Measurements from ENCODE around the gene TRIM29.

The TRIM29 gene

DNA sequence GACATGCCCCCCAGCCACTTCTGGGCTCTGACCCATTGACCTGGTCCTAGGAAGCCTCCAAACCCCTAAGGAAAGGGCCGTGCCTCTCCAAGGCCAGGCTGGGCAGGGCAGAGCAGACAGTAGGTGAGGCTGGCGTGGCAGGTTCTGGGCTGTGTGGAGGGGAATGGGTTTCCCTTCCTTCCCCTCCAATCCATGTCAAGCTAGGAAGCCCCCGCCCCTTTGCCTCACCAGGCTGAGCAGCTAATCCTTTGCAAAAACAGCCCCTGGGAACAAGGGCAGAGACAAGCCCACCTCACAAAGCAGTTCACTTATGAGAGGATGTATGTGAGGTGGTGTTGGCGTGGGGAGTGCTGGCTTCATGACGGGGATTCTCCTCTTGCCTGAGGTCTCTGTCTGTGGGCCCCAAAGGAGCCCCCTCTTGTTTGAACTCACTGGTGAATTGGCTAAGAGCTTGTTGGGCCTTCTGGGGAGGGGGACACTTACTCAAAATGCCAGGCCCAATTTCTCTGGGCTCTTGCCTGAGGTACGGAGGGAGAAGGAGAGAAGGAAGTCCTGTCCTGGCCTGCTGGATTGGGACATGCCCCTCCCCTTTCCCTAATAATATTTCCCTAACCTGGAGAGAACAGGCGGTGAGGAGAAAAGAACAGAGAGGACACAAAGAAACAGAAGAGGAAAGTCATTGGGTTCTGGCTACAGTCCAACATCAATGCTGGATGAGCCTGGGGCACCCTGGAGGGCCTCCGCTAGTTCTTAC lies 1.6 kb upstream of the TRIM29 start:
- no peak for TF ChIP-seq YY1 (IDR thresholded peaks at IDR 0.05; ENCODE audit: low read depth)

DNA sequence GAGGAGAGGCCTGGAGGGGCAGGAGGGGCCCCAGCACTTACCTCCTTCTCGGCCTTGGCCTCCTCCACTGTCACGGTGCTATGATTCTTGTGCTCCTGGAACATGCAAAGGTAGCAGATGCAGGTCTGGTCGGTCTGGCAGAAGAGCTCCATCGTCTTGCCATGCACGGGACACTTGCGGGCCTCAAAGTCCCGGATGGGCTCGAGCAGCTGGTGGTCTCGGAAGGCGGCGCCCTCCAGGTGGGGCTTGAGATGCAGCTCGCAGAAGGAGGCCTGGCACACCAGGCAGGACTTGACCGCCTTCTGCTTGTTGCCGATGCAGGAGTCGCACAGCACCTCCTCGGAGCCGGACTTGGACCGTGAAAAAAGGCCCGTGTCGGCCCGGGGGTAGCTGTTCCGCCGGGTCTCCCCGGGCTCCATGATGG lies 714 bp downstream of the TRIM29 start:
- no peak for TF ChIP-seq TAF1 (IDR thresholded peaks at IDR 0.05; ENCODE audit: low read depth)
- TF ChIP-seq NFIC (IDR thresholded peaks at IDR 0.05), result no peak
- no peak for TF ChIP-seq CEBPB (IDR thresholded peaks at IDR 0.05)
- TF ChIP-seq TEAD4 (IDR thresholded peaks at IDR 0.05), result no peak
- no peak for TF ChIP-seq RAD21 (IDR thresholded peaks at IDR 0.05; ENCODE audit: low read depth)
- no peak for TF ChIP-seq EP300 (IDR thresholded peaks at IDR 0.05; ENCODE audit: borderline replicate concordance)
- TF ChIP-seq YY1 (IDR thresholded peaks at IDR 0.05; ENCODE audit: low read depth), result no peak
- no peak for TF ChIP-seq ZBTB7A (IDR thresholded peaks at IDR 0.05; ENCODE audit: low read depth)

DNA sequence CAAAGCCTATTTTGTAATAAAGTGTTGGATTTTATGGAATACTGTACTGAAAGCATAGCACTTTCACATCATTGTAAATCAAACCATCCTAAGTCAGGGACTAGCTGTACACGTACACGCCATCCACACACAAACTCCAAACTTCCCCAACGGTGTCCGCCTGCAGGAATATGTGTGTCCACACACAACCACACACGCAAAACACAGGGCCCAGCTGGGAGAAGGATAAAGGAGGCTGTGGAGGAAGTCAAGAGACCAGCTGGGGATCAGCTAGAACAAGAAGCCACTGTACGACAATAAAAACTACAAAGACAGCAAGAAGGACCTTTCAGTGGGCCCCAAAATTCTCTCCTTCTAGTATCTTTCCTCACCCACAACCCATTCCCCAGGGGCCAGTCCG lies 1.6 kb downstream of the TRIM29 start:
- TF ChIP-seq TCF12 (IDR thresholded peaks at IDR 0.05; ENCODE audit: low read depth), result no peak
- TF ChIP-seq RAD21 (IDR thresholded peaks at IDR 0.05; ENCODE audit: low read depth), result no peak
- TF ChIP-seq, protein P1, sequence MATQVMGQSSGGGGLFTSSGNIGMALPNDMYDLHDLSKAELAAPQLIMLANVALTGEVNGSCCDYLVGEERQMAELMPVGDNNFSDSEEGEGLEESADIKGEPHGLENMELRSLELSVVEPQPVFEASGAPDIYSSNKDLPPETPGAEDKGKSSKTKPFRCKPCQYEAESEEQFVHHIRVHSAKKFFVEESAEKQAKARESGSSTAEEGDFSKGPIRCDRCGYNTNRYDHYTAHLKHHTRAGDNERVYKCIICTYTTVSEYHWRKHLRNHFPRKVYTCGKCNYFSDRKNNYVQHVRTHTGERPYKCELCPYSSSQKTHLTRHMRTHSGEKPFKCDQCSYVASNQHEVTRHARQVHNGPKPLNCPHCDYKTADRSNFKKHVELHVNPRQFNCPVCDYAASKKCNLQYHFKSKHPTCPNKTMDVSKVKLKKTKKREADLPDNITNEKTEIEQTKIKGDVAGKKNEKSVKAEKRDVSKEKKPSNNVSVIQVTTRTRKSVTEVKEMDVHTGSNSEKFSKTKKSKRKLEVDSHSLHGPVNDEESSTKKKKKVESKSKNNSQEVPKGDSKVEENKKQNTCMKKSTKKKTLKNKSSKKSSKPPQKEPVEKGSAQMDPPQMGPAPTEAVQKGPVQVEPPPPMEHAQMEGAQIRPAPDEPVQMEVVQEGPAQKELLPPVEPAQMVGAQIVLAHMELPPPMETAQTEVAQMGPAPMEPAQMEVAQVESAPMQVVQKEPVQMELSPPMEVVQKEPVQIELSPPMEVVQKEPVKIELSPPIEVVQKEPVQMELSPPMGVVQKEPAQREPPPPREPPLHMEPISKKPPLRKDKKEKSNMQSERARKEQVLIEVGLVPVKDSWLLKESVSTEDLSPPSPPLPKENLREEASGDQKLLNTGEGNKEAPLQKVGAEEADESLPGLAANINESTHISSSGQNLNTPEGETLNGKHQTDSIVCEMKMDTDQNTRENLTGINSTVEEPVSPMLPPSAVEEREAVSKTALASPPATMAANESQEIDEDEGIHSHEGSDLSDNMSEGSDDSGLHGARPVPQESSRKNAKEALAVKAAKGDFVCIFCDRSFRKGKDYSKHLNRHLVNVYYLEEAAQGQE (IDR thresholded peaks at IDR 0.05; ENCODE audit: low read depth), result no peak
- TF ChIP-seq CREB1 (IDR thresholded peaks at IDR 0.05; ENCODE audit: low read depth), result no peak
- TF ChIP-seq, protein P2, sequence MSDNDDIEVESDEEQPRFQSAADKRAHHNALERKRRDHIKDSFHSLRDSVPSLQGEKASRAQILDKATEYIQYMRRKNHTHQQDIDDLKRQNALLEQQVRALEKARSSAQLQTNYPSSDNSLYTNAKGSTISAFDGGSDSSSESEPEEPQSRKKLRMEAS (IDR thresholded peaks at IDR 0.05), result no peak
- TF ChIP-seq, protein P3, sequence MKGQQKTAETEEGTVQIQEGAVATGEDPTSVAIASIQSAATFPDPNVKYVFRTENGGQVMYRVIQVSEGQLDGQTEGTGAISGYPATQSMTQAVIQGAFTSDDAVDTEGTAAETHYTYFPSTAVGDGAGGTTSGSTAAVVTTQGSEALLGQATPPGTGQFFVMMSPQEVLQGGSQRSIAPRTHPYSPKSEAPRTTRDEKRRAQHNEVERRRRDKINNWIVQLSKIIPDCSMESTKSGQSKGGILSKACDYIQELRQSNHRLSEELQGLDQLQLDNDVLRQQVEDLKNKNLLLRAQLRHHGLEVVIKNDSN (IDR thresholded peaks at IDR 0.05), result no peak
- no peak for TF ChIP-seq EP300 (IDR thresholded peaks at IDR 0.05; ENCODE audit: borderline replicate concordance)
- no peak for TF ChIP-seq EGR1 (IDR thresholded peaks at IDR 0.05)
- no peak for TF ChIP-seq NFIC (IDR thresholded peaks at IDR 0.05)
- TF ChIP-seq TEAD4 (IDR thresholded peaks at IDR 0.05), result no peak
- TF ChIP-seq CEBPB (IDR thresholded peaks at IDR 0.05), result no peak
- no peak for TF ChIP-seq FOXM1 (IDR thresholded peaks at IDR 0.05; ENCODE audit: borderline replicate concordance, low read depth)
- TF ChIP-seq TAF1 (IDR thresholded peaks at IDR 0.05; ENCODE audit: low read depth), result no peak
- TF ChIP-seq ZBTB7A (IDR thresholded peaks at IDR 0.05; ENCODE audit: low read depth), result no peak

DNA sequence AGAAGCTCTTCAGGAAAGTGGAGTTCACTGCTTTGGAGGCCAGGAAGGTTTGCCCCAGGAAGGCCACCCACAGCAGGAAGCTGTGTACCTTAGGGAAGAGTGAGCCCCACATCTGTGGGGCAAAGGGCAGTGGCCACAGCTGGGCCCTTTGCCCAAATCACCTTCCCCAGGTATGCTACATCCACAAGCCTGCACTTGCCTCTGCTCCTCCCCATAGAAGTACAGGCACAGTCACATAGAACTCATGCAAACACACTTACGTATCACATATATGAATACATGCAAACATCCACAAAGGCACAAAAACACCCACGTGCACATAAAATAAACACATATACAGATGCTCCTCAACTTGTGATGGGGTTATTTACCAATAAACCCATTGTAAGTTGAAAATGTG lies 2.1 kb downstream of the TRIM29 start:
- TF ChIP-seq CREB1 (IDR thresholded peaks at IDR 0.05; ENCODE audit: low read depth), result no peak
- TF ChIP-seq NFIC (IDR thresholded peaks at IDR 0.05), result no peak
- TF ChIP-seq TAF1 (IDR thresholded peaks at IDR 0.05; ENCODE audit: low read depth), result no peak
- TF ChIP-seq EP300 (IDR thresholded peaks at IDR 0.05; ENCODE audit: borderline replicate concordance), result no peak
- TF ChIP-seq CEBPB (IDR thresholded peaks at IDR 0.05), result no peak
- no peak for TF ChIP-seq TEAD4 (IDR thresholded peaks at IDR 0.05)
- TF ChIP-seq YY1 (IDR thresholded peaks at IDR 0.05; ENCODE audit: low read depth), result no peak
- TF ChIP-seq, protein P1 (IDR thresholded peaks at IDR 0.05; ENCODE audit: low read depth), result no peak
- TF ChIP-seq TCF12 (IDR thresholded peaks at IDR 0.05; ENCODE audit: low read depth), result no peak
- no peak for TF ChIP-seq EGR1 (IDR thresholded peaks at IDR 0.05)
- TF ChIP-seq ZBTB7A (IDR thresholded peaks at IDR 0.05; ENCODE audit: low read depth), result no peak
- TF ChIP-seq, protein P3 (IDR thresholded peaks at IDR 0.05), result no peak
- TF ChIP-seq, protein P2 (IDR thresholded peaks at IDR 0.05), result no peak
- TF ChIP-seq RAD21 (IDR thresholded peaks at IDR 0.05; ENCODE audit: low read depth), result no peak

DNA sequence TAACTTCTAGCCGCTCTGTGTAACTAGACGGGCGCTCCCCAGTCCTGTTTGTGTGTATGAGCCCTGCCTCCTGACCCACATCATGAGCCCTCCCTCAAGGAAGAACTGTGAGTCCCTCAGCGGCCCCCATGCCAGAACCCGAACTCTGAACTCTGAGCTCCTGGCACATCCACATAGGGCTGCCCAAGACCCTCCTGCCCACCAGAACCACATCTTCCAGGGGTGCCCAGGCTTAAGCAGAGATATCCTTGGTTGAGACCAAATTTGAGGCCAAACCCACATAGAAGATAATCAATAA lies 3.0 kb downstream of the TRIM29 start:
- TF ChIP-seq, protein P1 (IDR thresholded peaks at IDR 0.05; ENCODE audit: low read depth), result no peak
- TF ChIP-seq FOXM1 (IDR thresholded peaks at IDR 0.05; ENCODE audit: borderline replicate concordance, low read depth) (no peak), YY1 (IDR thresholded peaks at IDR 0.05; ENCODE audit: low read depth) (no peak), RAD21 (IDR thresholded peaks at IDR 0.05; ENCODE audit: low read depth) (no peak), EGR1 (IDR thresholded peaks at IDR 0.05) (no peak), TAF1 (IDR thresholded peaks at IDR 0.05; ENCODE audit: low read depth) (no peak), CREB1 (IDR thresholded peaks at IDR 0.05; ENCODE audit: low read depth) (no peak), EP300 (IDR thresholded peaks at IDR 0.05; ENCODE audit: borderline replicate concordance) (no peak)
- TF ChIP-seq, protein P3 (IDR thresholded peaks at IDR 0.05), result no peak
- TF ChIP-seq, protein P2 (IDR thresholded peaks at IDR 0.05), result no peak

All from Ishikawa (cell line).